EL (cell line): Measurements from ENCODE around the gene DNMT3A.

Source experiments
- DNase-seq: peaks from one replicate; pipeline ENCODE4 v3.0.0-alpha.2; 2016

DNMT3A gene

GRCh38 chr2:25323610-25324189, 18.0 kb downstream of the DNMT3A start:
- DNase-seq, result no peak

GRCh38 chr2:25323042-25323514, 18.6 kb downstream of the DNMT3A start:
- peak; percentile 81 for DNase-seq

- DNase-seq, result no peak
These were observed 19.4 kb downstream of the DNMT3A start for GRCh38 chr2:25322312-25322711.

GRCh38 chr2:25320077-25320476, 21.6 kb downstream of the DNMT3A start:
- no peak for DNase-seq

GRCh38 chr2:25316101-25316500, 25.6 kb downstream of the DNMT3A start:
- no peak for DNase-seq

- no peak for DNase-seq
These were observed 26.4 kb downstream of the DNMT3A start for GRCh38 chr2:25315316-25315680.

- DNase-seq, result no peak
These were observed 27.0 kb downstream of the DNMT3A start for GRCh38 chr2:25314514-25315315.

GRCh38 chr2:25313711-25314513, 27.8 kb downstream of the DNMT3A start:
- no peak for DNase-seq

- no peak for DNase-seq
These were observed 28.6 kb downstream of the DNMT3A start for GRCh38 chr2:25312958-25313710.

GRCh38 chr2:25311865-25312575, 29.7 kb downstream of the DNMT3A start:
- no peak for DNase-seq

- no peak for DNase-seq
These were observed 30.5 kb downstream of the DNMT3A start for GRCh38 chr2:25310965-25311864.

- DNase-seq, result no peak
These were observed 31.1 kb downstream of the DNMT3A start for GRCh38 chr2:25310709-25310964.

- DNase-seq, result peak; percentile 35
These were observed 32.3 kb downstream of the DNMT3A start for GRCh38 chr2:25309402-25309801.

- no peak for DNase-seq
These were observed 33.1 kb downstream of the DNMT3A start for GRCh38 chr2:25308599-25308998.

- no peak for DNase-seq
These were observed 33.7 kb downstream of the DNMT3A start for GRCh38 chr2:25307949-25308557.

- no peak for DNase-seq
These were observed 34.9 kb downstream of the DNMT3A start for GRCh38 chr2:25306777-25307368.

- DNase-seq, result no peak
These were observed 36.0 kb downstream of the DNMT3A start for GRCh38 chr2:25305775-25306174.

GRCh38 chr2:25304826-25305596, 36.7 kb downstream of the DNMT3A start:
- DNase-seq, result no peak

GRCh38 chr2:25304321-25304720, 37.4 kb downstream of the DNMT3A start:
- DNase-seq, result no peak
